ENCODE data around the gene TC2N. TPM values are rescaled to one million over a fixed set of nuclear protein-coding genes. Genes with fewer than 3 reads are reported as not detected.

The TC2N gene
- total RNA-seq, 1 experiment from 2014 or later = 16.4 TPM

- Histone ChIP-seq H2BK5ac (ENCODE audit: insufficient read length, low read length) (no peak overlapping the region), H3K14ac (ENCODE audit: insufficient read depth, low read length) (no peak overlapping the region), H3K9ac (ENCODE audit: extremely low read depth, insufficient read length, low read length) (no peak overlapping the region), H2BK20ac (ENCODE audit: low read depth, low read length, poor library complexity, severe bottlenecking) (no peak overlapping the region), H4K91ac (ENCODE audit: insufficient read length, low read depth, low read length) (no peak overlapping the region), H2AK5ac (ENCODE audit: insufficient read length, low read length) (no peak overlapping the region), H3T11ph (ENCODE audit: low read length) (no peak overlapping the region), H3K9me3 (ENCODE audit: control insufficient read depth, low read depth, low read length) (no peaks in the 10 kb centered on the region), H3K79me2 (ENCODE audit: insufficient read depth, low read length) (no peaks in the 10 kb centered on the region), H3K4me1 (ENCODE audit: insufficient read depth, low read length) (no peaks in the 10 kb centered on the region), H3K27ac (ENCODE audit: insufficient read length, low read depth, low read length) (no peak overlapping the region), H4K20me1 (ENCODE audit: control insufficient read depth, insufficient read depth, insufficient read length) (no peaks in the 10 kb centered on the region), H2BK15ac (ENCODE audit: low read depth, low read length) (no peak overlapping the region), H3K23me2 (ENCODE audit: insufficient read length, low read depth, low read length, poor library complexity, severe bottlenecking) (no peaks in the 10 kb centered on the region), H3K4me2 (ENCODE audit: insufficient read depth, insufficient read length, low read length) (no peak overlapping the region), H3K27me3 (ENCODE audit: insufficient read depth, low read length) (no peaks in the 10 kb centered on the region), H4K8ac (replicated peaks; ENCODE audit: insufficient read length, low read depth, low read length) (no peak overlapping the region), H4K5ac (ENCODE audit: insufficient read length, low read depth, low read length) (no peak overlapping the region), H3K4ac (ENCODE audit: low read depth, low read length) (no peak overlapping the region), H3K79me1 (ENCODE audit: insufficient read depth, low read depth, low read length, poor library complexity, severe bottlenecking) (no peaks in the 10 kb centered on the region), H3K56ac (ENCODE audit: insufficient read length, low read depth, low read length) (no peak overlapping the region), H2BK120ac (ENCODE audit: low read depth, low read length, poor library complexity, severe bottlenecking) (no peak overlapping the region), H2AFZ (ENCODE audit: low read length) (no peak overlapping the region), H2BK12ac (ENCODE audit: insufficient read length, low read depth, low read length) (no peak overlapping the region), H3K23ac (ENCODE audit: insufficient read length, low read depth, low read length) (no peak overlapping the region), H3K18ac (ENCODE audit: insufficient read length, low read depth, low read length) (no peak overlapping the region)
- Mint-ChIP-seq H3K4me3 (no peak overlapping the region), H3K36me3 (ENCODE audit: insufficient read depth in 1 of 3, low read depth in 3 of 3) (no peaks in the 10 kb centered on the region; a peak in 1 of 7 replicates), H3K4me1 (peaks cover 2% of the 10 kb centered on the region in 2 experiments; a peak in 2 of 4 replicates), H3K27me3 (ENCODE audit: low read depth) (no peaks in the 10 kb centered on the region; the same call in 1 of the 2 replicates), H3K9me3 (no peaks in the 10 kb centered on the region), H3K27ac (no peak overlapping the region)
- DNase-seq = no peak
- no peak for TF ChIP-seq CTCF (conservative IDR thresholded peaks at IDR 0.05)
- no CpG with 5 or more reads among the region's 2 CpGs for WGBS (ENCODE audit: extremely low coverage, insufficient read length, low lambda C conversion rate)
Observed at GRCh38 chr14:91906374-91906773, 39.0 kb upstream of the TC2N start.
